Measurements from ENCODE around the gene TMEM140.

The TMEM140 gene

DNA sequence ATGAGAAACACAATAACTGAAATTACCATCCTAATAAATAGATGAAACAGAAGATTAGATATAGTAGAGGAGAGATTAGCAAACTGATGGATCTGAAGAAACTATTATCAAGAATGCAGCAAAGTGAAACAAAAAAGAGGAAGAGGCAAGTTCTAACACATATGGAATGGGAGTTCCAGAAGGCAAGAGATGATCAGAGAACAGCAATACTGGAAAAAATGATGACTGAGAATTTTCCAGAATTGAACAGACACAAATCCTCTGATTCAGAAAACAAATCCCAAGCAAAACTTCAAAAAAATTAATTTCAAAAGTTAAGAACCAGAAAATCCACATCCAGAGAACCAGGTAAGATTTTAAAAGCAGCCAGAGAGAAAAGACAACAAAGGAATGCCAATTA is 42.8 kb downstream of the TMEM140 start:
- TF ChIP-seq CTCF (conservative IDR thresholded peaks at IDR 0.05): no peak
- no peak overlapping the region for H3K27ac ChIP-seq

DNA sequence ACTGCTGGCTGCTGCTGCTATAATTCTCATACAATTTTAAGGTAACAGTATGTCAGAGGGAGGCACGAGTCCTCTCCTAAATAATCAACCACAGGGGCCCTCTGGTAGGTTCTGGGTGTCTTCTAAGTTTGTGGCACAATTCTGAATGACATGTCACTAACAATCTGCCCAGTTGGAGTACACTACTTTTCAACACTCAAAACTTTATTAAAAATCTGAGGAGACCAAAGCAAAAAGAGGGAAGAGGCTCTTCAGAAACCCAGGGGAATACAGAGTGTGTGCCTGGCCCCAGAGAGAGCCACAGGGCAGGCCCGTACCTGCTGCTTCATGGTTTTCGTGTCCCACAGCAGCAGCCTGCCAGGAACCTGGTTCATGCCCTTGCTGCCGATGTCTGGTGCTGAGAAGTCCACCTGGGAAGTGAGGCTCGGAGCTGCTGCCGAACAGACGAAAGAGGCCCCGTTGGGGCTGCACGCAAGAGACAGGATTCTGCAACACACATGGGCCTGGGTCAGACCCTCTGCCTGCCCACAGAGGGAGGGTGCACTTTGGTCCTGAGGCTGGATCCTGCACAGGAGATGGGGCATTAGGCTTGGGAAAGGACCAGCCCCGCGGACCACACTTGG is 45.2 kb downstream of the TMEM140 start:
- no peak for TF ChIP-seq CTCF (conservative IDR thresholded peaks at IDR 0.05)
- H3K27ac ChIP-seq: no peak overlapping the region

GRCh38 chr7:135193615-135194081 is 45.8 kb downstream of the TMEM140 start:
- TF ChIP-seq CTCF (conservative IDR thresholded peaks at IDR 0.05): no peak
- no peak overlapping the region for H3K27ac ChIP-seq

- no peak for TF ChIP-seq CTCF (conservative IDR thresholded peaks at IDR 0.05)
- no peak overlapping the region for H3K27ac ChIP-seq
Measured at GRCh38 chr7:135194494-135195095, 46.7 kb downstream of the TMEM140 start.

DNA sequence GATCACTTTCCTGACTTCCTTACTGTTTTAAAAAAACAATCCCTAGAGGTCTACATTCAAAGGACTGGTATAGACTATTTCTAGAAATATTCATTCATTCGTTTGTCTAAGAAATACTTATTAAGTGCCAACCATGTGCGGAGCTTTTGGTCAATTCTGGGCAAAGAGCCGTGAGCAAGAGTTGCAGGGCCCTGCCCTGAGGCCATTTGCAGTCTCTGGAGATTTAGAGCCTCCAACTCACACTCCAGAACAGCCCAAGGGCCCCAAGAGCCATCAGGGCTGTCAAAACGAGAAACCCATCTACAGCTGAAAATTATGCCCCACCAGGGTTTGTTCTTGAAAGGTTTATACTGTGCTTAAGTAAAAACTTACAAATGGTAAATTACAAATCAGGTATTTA is 47.3 kb downstream of the TMEM140 start:
- no peak for TF ChIP-seq CTCF (conservative IDR thresholded peaks at IDR 0.05)
- no peak overlapping the region for H3K27ac ChIP-seq

- H3K27ac ChIP-seq: no peak overlapping the region
- TF ChIP-seq CTCF (conservative IDR thresholded peaks at IDR 0.05): no peak
Measured at GRCh38 chr7:135195968-135196629, 48.2 kb downstream of the TMEM140 start.

DNA sequence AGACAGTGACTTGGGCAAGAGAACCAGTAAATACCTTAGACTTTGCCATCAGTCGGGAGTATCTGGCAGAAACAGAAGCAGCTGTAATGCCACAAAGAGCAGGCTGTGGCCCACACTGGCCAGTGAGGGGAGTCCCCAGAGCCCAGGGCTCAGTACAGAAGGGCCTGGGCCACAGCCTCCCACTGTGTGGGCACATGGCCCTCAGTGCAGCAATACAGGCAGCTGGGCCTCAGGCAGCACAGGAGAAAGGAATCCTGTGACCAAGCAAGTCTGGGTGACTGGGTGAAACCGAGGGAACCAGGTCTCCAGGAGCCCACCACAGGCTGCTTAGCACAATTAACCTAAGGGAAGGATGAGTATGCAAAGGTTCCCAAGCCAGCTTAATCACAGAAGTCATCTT is 49.5 kb downstream of the TMEM140 start:
- no peak for TF ChIP-seq CTCF (conservative IDR thresholded peaks at IDR 0.05)

More for the DNA sequence above, 49.5 kb downstream of the TMEM140 start:
- no peak overlapping the region for H3K27ac ChIP-seq
